ENCODE results near the gene G6PD. TPM values are rescaled to one million over a fixed set of nuclear protein-coding genes. Genes with fewer than 3 reads are reported as not detected.
"Not testable (repeated sequence)": the region's sequence is repeated elsewhere in the genome, so short reads cannot be mapped to it uniquely, and the experiment has no call there.

The G6PD gene
- total RNA-seq, 1 experiment from 2014 or later: 52.7 TPM

GRCh38 chrX:154515090-154515965 is 31.3 kb downstream of the G6PD start:
- Histone ChIP-seq H3K36me3 (no peaks in the 10 kb centered on the region; the same call in 1 of the 2 replicates), H3K4me1 (replicated peaks) (peaks cover 21% of the 10 kb centered on the region), H3K9me3 (replicated peaks) (no peaks in the 10 kb centered on the region), H3K4me3 (peak overlapping the region; percentile 89), H3K27me3 (replicated peaks) (no peaks in the 10 kb centered on the region), H3K27ac (peak overlapping the region; percentile 74)
- DNase-seq (ENCODE audit: low read depth in 1 of 2, low spot score in 2 of 2): no peak

GRCh38 chrX:154513716-154514115 is 32.9 kb downstream of the G6PD start:
- Histone ChIP-seq H3K36me3 (no peaks in the 10 kb centered on the region; the same call in 1 of the 2 replicates), H3K4me3 (no peak overlapping the region), H3K27me3 (replicated peaks) (no peaks in the 10 kb centered on the region), H3K9me3 (replicated peaks) (no peaks in the 10 kb centered on the region), H3K27ac (no peak overlapping the region), H3K4me1 (replicated peaks) (peaks cover 21% of the 10 kb centered on the region)
- no peak for DNase-seq (ENCODE audit: low read depth in 1 of 2, low spot score in 2 of 2)

- Histone ChIP-seq H3K27ac (no peak overlapping the region), H3K9me3 (replicated peaks) (no peaks in the 10 kb centered on the region), H3K4me1 (replicated peaks) (peaks cover 17% of the 10 kb centered on the region), H3K36me3 (no peaks in the 10 kb centered on the region; the same call in 1 of the 2 replicates), H3K4me3 (no peak overlapping the region), H3K27me3 (replicated peaks) (no peaks in the 10 kb centered on the region)
- DNase-seq (ENCODE audit: low read depth in 1 of 2, low spot score in 2 of 2): no peak
These were observed 33.6 kb downstream of the G6PD start for GRCh38 chrX:154512879-154513553.

GRCh38 chrX:154511761-154512160 is 34.9 kb downstream of the G6PD start:
- no peaks in the 10 kb centered on the region for H3K27me3 ChIP-seq (replicated peaks)
- no peaks in the 10 kb centered on the region; the same call in 1 of the 2 replicates for H3K36me3 ChIP-seq
- H3K27ac ChIP-seq: no peak overlapping the region
- H3K9me3 ChIP-seq (replicated peaks): no peaks in the 10 kb centered on the region
- H3K4me1 ChIP-seq (replicated peaks): peaks cover 5% of the 10 kb centered on the region
- no peak overlapping the region for H3K4me3 ChIP-seq
- no peak for DNase-seq (ENCODE audit: low read depth in 1 of 2, low spot score in 2 of 2)

- DNase-seq (ENCODE audit: low read depth in 1 of 2, low spot score in 2 of 2): no peak
- Histone ChIP-seq H3K36me3 (no peaks in the 10 kb centered on the region), H3K27ac (no peak overlapping the region), H3K4me3 (no peak overlapping the region), H3K9me3 (replicated peaks) (no peaks in the 10 kb centered on the region), H3K27me3 (replicated peaks) (no peaks in the 10 kb centered on the region), H3K4me1 (replicated peaks) (no peaks in the 10 kb centered on the region)
These were observed 37.2 kb downstream of the G6PD start for GRCh38 chrX:154509455-154509854.

- Histone ChIP-seq H3K27me3 (replicated peaks) (no peaks in the 10 kb centered on the region), H3K27ac (no peak overlapping the region), H3K4me3 (no peak overlapping the region), H3K36me3 (no peaks in the 10 kb centered on the region), H3K4me1 (replicated peaks) (no peaks in the 10 kb centered on the region), H3K9me3 (replicated peaks) (no peaks in the 10 kb centered on the region)
- DNase-seq (ENCODE audit: low read depth in 1 of 2, low spot score in 2 of 2): no peak
These were observed 38.3 kb downstream of the G6PD start for GRCh38 chrX:154508384-154508745.

- Histone ChIP-seq H3K36me3 (no peaks in the 10 kb centered on the region), H3K9me3 (replicated peaks) (no peaks in the 10 kb centered on the region), H3K4me1 (replicated peaks) (no peaks in the 10 kb centered on the region), H3K4me3 (no peak overlapping the region), H3K27me3 (replicated peaks) (no peaks in the 10 kb centered on the region), H3K27ac (no peak overlapping the region)
- DNase-seq (ENCODE audit: low read depth in 1 of 2, low spot score in 2 of 2): no peak
These were observed 38.8 kb downstream of the G6PD start for GRCh38 chrX:154507673-154508383.

GRCh38 chrX:154506483-154507332 is 39.9 kb downstream of the G6PD start:
- Histone ChIP-seq H3K4me1 (replicated peaks) (no peaks in the 10 kb centered on the region), H3K36me3 (no peaks in the 10 kb centered on the region), H3K27ac (no peak overlapping the region), H3K9me3 (replicated peaks) (no peaks in the 10 kb centered on the region), H3K4me3 (no peak overlapping the region), H3K27me3 (replicated peaks) (no peaks in the 10 kb centered on the region)
- no peak for DNase-seq (ENCODE audit: low read depth in 1 of 2, low spot score in 2 of 2)

- H3K36me3 ChIP-seq: no peaks in the 10 kb centered on the region
- H3K27ac ChIP-seq: no peak overlapping the region
- H3K9me3 ChIP-seq (replicated peaks): no peaks in the 10 kb centered on the region
- H3K4me1 ChIP-seq (replicated peaks): no peaks in the 10 kb centered on the region
- H3K4me3 ChIP-seq: no peak overlapping the region
- DNase-seq (ENCODE audit: low read depth in 1 of 2, low spot score in 2 of 2): no peak
- no peaks in the 10 kb centered on the region for H3K27me3 ChIP-seq (replicated peaks)
These were observed 40.9 kb downstream of the G6PD start for GRCh38 chrX:154505734-154506133.

- no peaks in the 10 kb centered on the region for H3K36me3 ChIP-seq
- no peak overlapping the region for H3K4me3 ChIP-seq
- H3K4me1 ChIP-seq (replicated peaks): no peaks in the 10 kb centered on the region
- no peak for DNase-seq (ENCODE audit: low read depth in 1 of 2, low spot score in 2 of 2)
- no peaks in the 10 kb centered on the region for H3K9me3 ChIP-seq (replicated peaks)
- no peaks in the 10 kb centered on the region for H3K27me3 ChIP-seq (replicated peaks)
- no peak overlapping the region for H3K27ac ChIP-seq
These were observed 43.7 kb downstream of the G6PD start for GRCh38 chrX:154502989-154503388.

GRCh38 chrX:154502098-154502497 is 44.5 kb downstream of the G6PD start:
- H3K27me3 ChIP-seq (replicated peaks): no peaks in the 10 kb centered on the region
- no peak overlapping the region for H3K27ac ChIP-seq
- H3K4me1 ChIP-seq (replicated peaks): no peaks in the 10 kb centered on the region
- no peaks in the 10 kb centered on the region for H3K36me3 ChIP-seq
- no peak for DNase-seq (ENCODE audit: low read depth in 1 of 2, low spot score in 2 of 2)
- H3K9me3 ChIP-seq (replicated peaks): no peaks in the 10 kb centered on the region
- H3K4me3 ChIP-seq: no peak overlapping the region

GRCh38 chrX:154501423-154501822 is 45.2 kb downstream of the G6PD start:
- not testable (repeated sequence) for DNase-seq (ENCODE audit: low read depth in 1 of 2, low spot score in 2 of 2); H3K36me3 ChIP-seq; H3K4me3 ChIP-seq; H3K9me3 ChIP-seq (replicated peaks); H3K27me3 ChIP-seq (replicated peaks); H3K4me1 ChIP-seq (replicated peaks); H3K27ac ChIP-seq

GRCh38 chrX:154496591-154497137 is 50.0 kb downstream of the G6PD start:
- H3K4me1 ChIP-seq (replicated peaks); H3K36me3 ChIP-seq; DNase-seq (ENCODE audit: low read depth in 1 of 2, low spot score in 2 of 2); H3K27ac ChIP-seq; H3K27me3 ChIP-seq (replicated peaks); H3K4me3 ChIP-seq; H3K9me3 ChIP-seq (replicated peaks): not testable (repeated sequence)

Data from SJSA1 (cell line).